Dendritic cell treated with granulocyte-macrophage colony-stimulating factor and Interleukin-4, amounts not matched to agents 40 ng/mL and 50 ng/mL, for 4 days (primary cell): Measurements from ENCODE around the gene YRDC.

Experiments used
- H3K27ac Mint-ChIP-seq: one replicate; pipeline ENCODE4 v1.8.0; 2022; ENCODE audit warnings: mild to moderate bottlenecking, mixed read lengths
- H3K27me3 Mint-ChIP-seq: one replicate; pipeline ENCODE4 v1.8.0; 2022; ENCODE audit warnings: mild to moderate bottlenecking, mixed read lengths
- H3K36me3 Mint-ChIP-seq: one replicate; pipeline ENCODE4 v1.8.0; 2022; ENCODE audit warnings: low read depth, mixed read lengths
- H3K4me1 Mint-ChIP-seq: one replicate; pipeline ENCODE4 v1.8.0; 2022; ENCODE audit warnings: low read depth, mixed read lengths
- H3K4me3 Mint-ChIP-seq: one replicate; pipeline ENCODE4 v1.8.0; 2022; ENCODE audit warnings: mild to moderate bottlenecking, moderate library complexity, mixed read lengths
- H3K9me3 Mint-ChIP-seq: one replicate; pipeline ENCODE4 v1.8.0; 2022; ENCODE audit warnings: mixed read lengths
- intact Hi-C: fragments of 100-400 bp; cut with micrococcal nuclease; formaldehyde crosslinking; loops from one replicate; pipeline ENCODE4 v1.15.0; 2022

Gene YRDC

DNA sequence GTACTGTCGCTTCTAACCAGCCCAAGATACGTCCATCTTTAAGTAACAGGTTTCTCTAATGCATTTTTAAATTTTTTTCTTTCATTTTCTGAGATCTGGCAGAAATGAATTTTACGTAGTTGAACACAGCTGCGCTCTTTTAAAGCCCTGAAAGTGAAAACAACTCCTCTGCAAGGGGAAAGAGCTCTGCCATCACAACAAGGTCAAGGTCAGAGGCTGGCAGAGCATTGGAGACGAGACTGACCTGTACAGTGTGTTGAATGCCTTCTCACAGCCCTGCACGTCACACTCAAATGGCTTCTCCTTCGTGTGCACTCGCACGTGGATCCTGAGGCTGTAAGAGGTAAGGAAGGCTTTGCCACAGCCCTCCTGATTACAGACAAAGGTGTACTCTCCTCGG lies 31.7 kb upstream of the YRDC start:
- intact Hi-C loops: no loop called here
- Mint-ChIP-seq H3K36me3 (peaks cover 87% of the 10 kb centered on the region), H3K27ac (no peak overlapping the region)

DNA sequence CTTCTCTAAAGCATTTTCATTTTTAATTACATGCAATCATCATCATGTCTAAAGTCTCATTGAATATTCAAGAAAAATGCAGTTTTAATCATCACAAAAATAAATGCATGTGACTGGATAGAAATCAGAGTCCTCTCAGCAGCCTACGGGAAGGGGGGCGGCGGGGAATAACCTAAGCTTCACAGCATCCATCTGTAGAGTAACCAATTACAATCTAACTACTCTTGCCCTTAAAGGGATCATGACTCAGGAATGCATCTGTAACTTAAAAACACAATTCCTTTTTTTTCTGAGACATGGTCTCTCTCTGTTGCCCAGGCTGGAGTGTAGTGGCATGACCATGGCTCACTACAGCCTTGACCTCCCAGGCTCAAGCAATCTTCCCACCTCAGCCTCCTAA lies 28.8 kb upstream of the YRDC start:
- H3K4me1 Mint-ChIP-seq: peaks cover 5% of the 10 kb centered on the region
- H3K27me3 Mint-ChIP-seq: no peaks in the 10 kb centered on the region
- no peak overlapping the region for H3K4me3 Mint-ChIP-seq
- intact Hi-C loops: no loop called here
- H3K9me3 Mint-ChIP-seq: no peaks in the 10 kb centered on the region
- H3K36me3 Mint-ChIP-seq: peaks cover 99% of the 10 kb centered on the region
- no peak overlapping the region for H3K27ac Mint-ChIP-seq

More for the DNA sequence above, 31.7 kb upstream of the YRDC start:
- H3K4me1 Mint-ChIP-seq: peaks cover 31% of the 10 kb centered on the region
- H3K27me3 Mint-ChIP-seq: no peaks in the 10 kb centered on the region
- no peaks in the 10 kb centered on the region for H3K9me3 Mint-ChIP-seq
- H3K4me3 Mint-ChIP-seq: no peak overlapping the region

DNA sequence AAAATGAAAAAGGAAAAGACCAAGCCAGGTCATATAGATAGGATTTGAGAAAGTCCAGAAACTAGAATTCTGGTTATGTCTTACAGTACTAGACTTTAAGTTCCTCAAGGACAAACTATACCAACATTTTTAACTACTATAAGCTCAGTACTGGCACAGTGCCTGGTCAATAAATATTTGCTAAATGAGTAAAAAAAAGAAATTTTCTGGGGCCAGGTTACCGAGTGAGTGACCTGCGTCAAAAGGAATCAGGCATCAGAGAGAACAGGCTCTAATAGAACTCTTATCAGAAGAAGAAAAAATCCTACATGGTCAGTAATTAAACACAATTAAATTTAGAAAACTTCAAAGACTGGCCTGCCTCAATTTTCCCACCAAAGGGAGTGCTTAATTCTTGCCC lies 23.8 kb upstream of the YRDC start:
- intact Hi-C loops: no loop called here

DNA sequence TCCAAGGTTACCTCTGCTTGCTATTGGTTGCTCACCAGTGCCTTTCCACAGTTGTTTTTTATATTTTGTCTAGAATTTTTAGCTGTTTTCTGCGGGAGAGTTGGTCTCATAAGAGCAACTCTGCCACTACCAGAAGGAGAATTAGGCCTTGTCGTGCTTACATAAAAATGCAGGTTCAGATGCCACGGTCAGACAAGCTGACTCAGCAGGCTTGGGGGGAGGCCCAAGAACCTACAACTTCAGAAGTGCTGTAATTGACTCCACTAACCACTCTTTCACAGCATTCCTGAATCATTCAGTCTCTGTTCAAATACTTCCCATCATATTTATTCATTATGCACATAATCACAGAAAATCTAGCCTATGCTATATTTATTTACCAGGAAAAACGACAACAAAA lies 23.1 kb upstream of the YRDC start:
- no peak overlapping the region for H3K27ac Mint-ChIP-seq

More for the DNA sequence above, 23.8 kb upstream of the YRDC start:
- Mint-ChIP-seq H3K9me3 (no peaks in the 10 kb centered on the region), H3K36me3 (peaks cover 93% of the 10 kb centered on the region), H3K4me3 (no peak overlapping the region), H3K4me1 (no peaks in the 10 kb centered on the region), H3K27me3 (no peaks in the 10 kb centered on the region), H3K27ac (no peak overlapping the region)

DNA sequence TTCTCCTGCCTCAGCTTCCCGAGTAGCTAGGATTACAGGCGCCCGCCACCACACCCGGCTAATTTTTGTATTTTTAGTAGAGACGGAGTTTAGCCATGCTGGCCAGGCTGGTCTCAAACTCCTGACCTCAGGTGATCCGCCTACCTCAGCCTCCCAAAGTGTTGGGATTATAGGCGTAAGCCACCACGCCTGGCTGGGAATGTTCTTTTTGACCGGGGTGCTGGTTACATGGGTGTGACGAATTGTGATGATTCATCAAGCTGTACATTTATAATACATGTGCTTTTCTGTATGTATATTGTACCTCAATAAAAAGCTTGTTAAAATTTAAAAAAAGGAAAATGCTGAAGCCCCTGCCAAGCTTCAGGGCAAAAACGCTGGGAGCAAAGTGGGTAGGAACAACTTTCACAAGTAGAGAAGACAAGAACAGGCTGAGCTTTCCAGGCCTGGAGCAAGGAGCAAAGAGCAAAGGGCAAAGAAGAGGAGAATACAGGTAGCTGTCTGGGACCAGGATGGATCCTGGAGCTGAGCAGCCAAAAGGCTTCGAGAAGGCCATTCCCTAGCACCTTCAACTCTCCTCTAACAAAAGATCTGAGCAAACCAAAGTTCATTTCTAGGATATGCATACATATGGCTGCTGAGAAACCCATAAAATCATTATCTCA lies 20.5 kb upstream of the YRDC start:
- H3K4me1 Mint-ChIP-seq: peaks cover 22% of the 10 kb centered on the region
- H3K27ac Mint-ChIP-seq: no peak overlapping the region
- no peaks in the 10 kb centered on the region for H3K27me3 Mint-ChIP-seq
- H3K36me3 Mint-ChIP-seq: peaks cover 70% of the 10 kb centered on the region
- intact Hi-C loops: no loop called here
- H3K4me3 Mint-ChIP-seq: no peak overlapping the region
- no peaks in the 10 kb centered on the region for H3K9me3 Mint-ChIP-seq

More for the DNA sequence above, 23.1 kb upstream of the YRDC start:
- no peak overlapping the region for H3K4me3 Mint-ChIP-seq
- H3K36me3 Mint-ChIP-seq: peaks cover 93% of the 10 kb centered on the region
- H3K27me3 Mint-ChIP-seq: no peaks in the 10 kb centered on the region
- intact Hi-C loops: no loop called here
- H3K9me3 Mint-ChIP-seq: no peaks in the 10 kb centered on the region
- peaks cover 2% of the 10 kb centered on the region for H3K4me1 Mint-ChIP-seq

DNA sequence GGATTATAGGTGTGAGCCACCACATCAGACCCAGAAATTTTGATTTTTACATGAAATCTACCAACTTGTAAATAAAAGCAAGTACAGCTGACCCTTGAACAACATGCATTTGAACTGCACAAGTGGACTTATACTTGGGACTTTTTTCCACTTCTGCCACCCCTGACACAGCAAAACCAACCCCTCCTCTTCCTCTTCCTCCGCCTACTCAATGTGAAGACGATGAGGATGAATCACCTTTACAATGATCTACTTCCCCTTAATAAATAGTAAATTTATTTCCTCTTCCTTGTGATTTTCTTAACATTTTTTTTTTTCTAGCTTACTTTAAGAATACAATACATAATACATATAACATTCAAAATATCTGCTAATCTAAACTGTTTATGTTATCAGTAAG lies 17.5 kb upstream of the YRDC start:
- Mint-ChIP-seq H3K36me3 (peaks cover 66% of the 10 kb centered on the region), H3K9me3 (no peaks in the 10 kb centered on the region), H3K4me3 (no peak overlapping the region), H3K27ac (no peak overlapping the region), H3K4me1 (peaks cover 44% of the 10 kb centered on the region), H3K27me3 (no peaks in the 10 kb centered on the region)
- intact Hi-C loops: no loop called here

DNA sequence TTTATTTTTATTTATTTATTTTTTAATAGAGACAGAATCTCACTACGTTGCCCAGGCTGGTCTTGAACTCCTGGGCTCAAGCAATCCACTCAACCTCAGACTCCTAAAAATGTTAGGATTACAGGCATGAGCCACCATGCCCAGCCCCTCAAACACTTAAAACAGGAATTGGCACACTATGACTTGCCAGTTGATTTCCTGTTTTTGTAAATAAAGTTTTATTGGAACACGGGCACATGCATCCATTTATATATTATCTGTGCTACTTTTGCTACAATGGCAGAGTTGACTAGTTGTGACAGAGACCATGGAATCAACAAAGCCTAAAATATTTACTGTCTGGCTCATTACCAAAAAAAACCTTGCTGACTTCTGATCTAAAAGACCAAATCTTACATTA lies 16.0 kb upstream of the YRDC start:
- Mint-ChIP-seq H3K9me3 (no peaks in the 10 kb centered on the region), H3K4me3 (no peak overlapping the region), H3K27ac (no peak overlapping the region), H3K27me3 (no peaks in the 10 kb centered on the region), H3K36me3 (peaks cover 60% of the 10 kb centered on the region), H3K4me1 (peaks cover 50% of the 10 kb centered on the region)
- intact Hi-C loops: no loop called here

DNA sequence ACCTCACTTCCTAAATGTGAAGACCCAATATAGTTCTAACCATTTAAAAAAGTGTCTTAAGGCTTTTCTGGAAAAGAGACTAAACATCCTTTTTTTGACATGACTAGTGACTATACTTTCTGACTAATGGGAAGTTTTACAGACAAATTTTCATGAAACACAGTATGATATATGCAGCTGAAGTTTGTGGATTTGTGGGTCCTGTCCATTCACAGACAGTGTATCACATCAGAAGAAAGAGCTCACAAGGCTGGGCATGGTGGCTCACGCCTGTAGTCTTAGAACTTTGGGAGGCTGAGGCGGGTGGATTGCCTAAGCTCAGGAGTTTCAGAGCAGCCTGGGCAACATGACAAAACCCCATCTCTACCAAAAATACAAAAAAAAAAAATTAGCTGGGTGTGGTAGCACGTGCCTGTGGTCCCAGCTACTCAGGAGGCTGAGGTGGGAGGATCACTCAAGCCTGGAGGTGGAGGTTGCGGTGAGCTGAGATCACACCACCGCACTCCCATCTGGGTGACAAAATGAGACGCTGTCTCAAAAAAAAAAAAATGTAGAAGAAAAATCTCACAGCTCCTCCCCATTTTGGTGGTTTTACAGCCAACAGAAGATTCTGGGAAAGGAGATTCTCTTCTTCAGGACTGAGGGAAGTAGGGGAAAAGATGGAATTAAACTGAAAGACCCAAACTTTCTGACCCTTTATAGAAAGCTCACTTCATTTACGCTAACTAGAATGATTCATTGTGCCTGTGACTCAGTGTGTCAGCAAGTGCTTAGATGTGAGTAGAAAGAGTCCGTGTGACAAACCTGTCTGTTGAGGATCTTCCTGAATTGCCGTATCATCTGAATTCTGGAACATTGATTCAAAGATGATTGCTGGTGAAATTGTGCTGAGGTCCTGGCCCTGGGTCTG lies 15.2 kb upstream of the YRDC start:
- peaks cover 50% of the 10 kb centered on the region for H3K4me1 Mint-ChIP-seq
- intact Hi-C loops: no loop called here
- no peak overlapping the region for H3K27ac Mint-ChIP-seq
- no peaks in the 10 kb centered on the region for H3K27me3 Mint-ChIP-seq
- H3K36me3 Mint-ChIP-seq: peaks cover 61% of the 10 kb centered on the region
- H3K4me3 Mint-ChIP-seq: no peak overlapping the region
- no peaks in the 10 kb centered on the region for H3K9me3 Mint-ChIP-seq

DNA sequence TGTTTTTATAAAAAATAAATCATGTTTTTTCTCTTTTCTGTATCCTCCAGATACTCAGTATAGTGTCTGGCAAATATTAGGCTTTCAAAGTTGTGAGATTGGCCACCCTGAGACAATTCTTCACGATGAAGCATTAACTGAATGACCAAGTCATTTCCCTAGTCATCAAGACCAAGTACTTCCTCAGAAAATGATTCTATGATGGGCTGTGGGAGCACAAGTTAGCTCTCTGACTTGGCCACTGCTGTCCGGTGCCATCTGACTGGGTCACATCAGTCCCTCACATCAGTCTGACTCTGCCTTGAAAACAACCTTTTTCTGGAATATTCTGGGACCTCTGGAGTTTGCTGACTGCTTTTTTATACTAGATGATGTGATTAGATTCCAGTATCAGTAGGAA lies 13.5 kb upstream of the YRDC start:
- intact Hi-C loops: no loop called here
- H3K27me3 Mint-ChIP-seq: no peaks in the 10 kb centered on the region
- H3K4me1 Mint-ChIP-seq: peaks cover 50% of the 10 kb centered on the region
- no peak overlapping the region for H3K4me3 Mint-ChIP-seq
- H3K27ac Mint-ChIP-seq: no peak overlapping the region
- no peaks in the 10 kb centered on the region for H3K9me3 Mint-ChIP-seq
- peaks cover 64% of the 10 kb centered on the region for H3K36me3 Mint-ChIP-seq

DNA sequence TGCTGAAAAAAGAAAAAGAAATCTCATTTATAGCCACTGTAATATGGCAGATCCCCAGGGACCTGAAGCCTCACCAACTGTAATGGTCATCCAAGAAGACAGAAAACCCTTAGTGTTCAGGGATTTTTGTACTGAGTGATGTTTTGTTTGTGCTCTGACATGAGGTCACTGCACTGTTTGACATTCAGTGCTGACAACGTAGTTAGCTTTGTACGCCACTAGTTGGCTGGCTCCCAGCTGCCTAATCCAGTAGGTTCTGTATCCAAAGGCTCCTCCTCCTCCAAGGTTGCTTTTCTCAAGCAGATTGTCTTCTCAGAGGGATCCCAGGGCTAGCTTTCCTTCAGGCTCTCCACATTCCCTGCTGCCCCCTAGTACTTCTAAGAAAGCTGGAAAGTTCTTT lies 9.5 kb upstream of the YRDC start:
- Mint-ChIP-seq H3K4me3 (no peak overlapping the region), H3K36me3 (peaks cover 80% of the 10 kb centered on the region), H3K27me3 (no peaks in the 10 kb centered on the region), H3K27ac (no peak overlapping the region), H3K4me1 (peaks cover 40% of the 10 kb centered on the region), H3K9me3 (no peaks in the 10 kb centered on the region)
- intact Hi-C loops: no loop called here

DNA sequence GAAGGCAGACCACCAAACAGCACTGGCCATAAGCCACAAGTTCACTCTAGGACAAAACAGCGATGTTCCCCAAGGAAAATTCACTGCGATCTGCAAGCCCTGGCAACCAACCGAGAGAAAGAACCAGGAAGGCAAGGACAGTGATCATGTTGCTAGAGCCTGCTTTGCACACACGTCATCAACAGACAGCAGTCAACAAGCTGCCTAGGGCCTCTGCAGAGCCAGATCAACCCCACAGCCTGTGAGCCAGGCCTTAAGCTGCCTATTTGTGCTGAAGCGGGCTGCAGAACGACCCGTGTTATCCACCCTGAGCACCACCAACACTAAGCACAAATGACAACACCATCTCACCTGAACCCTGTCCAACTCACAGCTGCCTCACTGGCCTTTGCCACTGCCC lies 6.2 kb upstream of the YRDC start:
- no peaks in the 10 kb centered on the region for H3K27me3 Mint-ChIP-seq
- peaks cover 49% of the 10 kb centered on the region for H3K4me1 Mint-ChIP-seq
- no peak overlapping the region for H3K4me3 Mint-ChIP-seq
- peaks cover 69% of the 10 kb centered on the region for H3K36me3 Mint-ChIP-seq
- intact Hi-C loops: loop anchor here (5.0 kb wide), 1 partner anchor 122 kb away; the partner anchor contains the start of gene CDCA8
- no peak overlapping the region for H3K27ac Mint-ChIP-seq
- no peaks in the 10 kb centered on the region for H3K9me3 Mint-ChIP-seq

DNA sequence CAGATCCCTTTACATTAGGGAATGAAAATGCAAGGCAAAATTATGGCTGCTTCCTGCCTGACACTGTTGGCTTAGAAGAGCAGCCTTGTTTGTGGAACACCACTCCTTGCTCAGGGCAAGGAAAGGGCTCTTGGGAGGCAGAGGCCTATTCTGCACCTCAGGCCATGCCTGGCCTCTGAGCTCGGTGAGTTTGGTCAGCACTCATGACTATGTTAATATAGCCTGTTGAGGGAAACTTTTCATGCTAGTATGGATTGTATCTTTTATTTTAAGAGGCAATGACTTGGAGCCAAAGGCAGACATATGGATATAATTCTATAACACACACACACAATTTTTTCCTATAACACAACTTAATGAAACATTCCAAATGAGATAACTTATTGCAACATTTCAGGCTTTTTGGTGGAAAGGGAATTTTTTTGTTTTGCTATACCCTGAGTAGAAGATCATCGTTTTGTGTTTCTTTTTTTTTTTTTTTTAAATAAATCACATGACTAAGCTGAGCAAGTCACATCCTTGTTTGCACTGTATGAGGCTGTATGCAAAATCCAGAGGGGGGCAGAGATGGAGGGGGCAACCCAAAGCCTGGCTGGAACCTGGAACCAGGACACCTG lies 5.6 kb upstream of the YRDC start:
- intact Hi-C loops: loop anchor here (5.0 kb wide), 1 partner anchor 121 kb away; the partner anchor contains the start of gene CDCA8
- no peak overlapping the region for H3K4me3 Mint-ChIP-seq
- no peaks in the 10 kb centered on the region for H3K27me3 Mint-ChIP-seq
- no peaks in the 10 kb centered on the region for H3K9me3 Mint-ChIP-seq
- no peak overlapping the region for H3K27ac Mint-ChIP-seq
- peaks cover 55% of the 10 kb centered on the region for H3K4me1 Mint-ChIP-seq
- peaks cover 70% of the 10 kb centered on the region for H3K36me3 Mint-ChIP-seq

DNA sequence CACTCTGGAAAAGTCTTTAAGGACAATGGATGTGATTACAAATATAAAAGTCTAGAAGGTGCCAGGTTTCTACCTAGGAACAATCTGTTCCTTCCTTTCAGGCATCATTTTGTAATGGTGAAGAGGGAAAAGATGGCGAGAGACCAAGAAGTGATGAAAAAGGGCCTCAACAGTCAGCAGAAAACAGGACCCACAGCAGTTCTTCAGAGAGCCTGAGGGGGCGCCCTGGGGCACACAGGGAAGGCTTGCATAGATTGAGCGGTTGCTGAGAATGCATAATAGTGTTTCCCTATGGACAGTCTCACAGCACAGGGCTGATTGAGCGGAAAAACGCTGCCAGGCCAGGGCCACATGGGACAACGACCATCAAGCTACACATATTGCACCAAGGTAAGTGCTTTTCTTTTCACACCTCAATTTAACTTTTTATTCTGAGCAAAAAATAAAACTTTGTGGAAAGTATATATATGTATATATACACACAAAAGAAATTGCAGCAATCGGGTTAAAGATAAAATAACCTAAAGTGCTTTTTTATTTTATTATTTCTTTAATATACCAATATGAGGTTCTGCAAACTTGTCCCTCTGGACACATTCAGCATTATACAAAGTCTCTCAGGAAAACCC lies 3.1 kb upstream of the YRDC start:
- peaks cover 67% of the 10 kb centered on the region for H3K36me3 Mint-ChIP-seq
- no peaks in the 10 kb centered on the region for H3K9me3 Mint-ChIP-seq
- H3K4me3 Mint-ChIP-seq: peak overlapping the region; percentile 13
- H3K27ac Mint-ChIP-seq: peak overlapping the region; percentile 94
- peaks cover 61% of the 10 kb centered on the region for H3K4me1 Mint-ChIP-seq
- no peaks in the 10 kb centered on the region for H3K27me3 Mint-ChIP-seq
- intact Hi-C loops: loop anchor here (5.0 kb wide), 1 partner anchor 119 kb away; the partner anchor contains the start of gene CDCA8
